HG03457 (cell line): Measurements from ENCODE around the gene MED25.

Source experiments
- ATAC-seq: cut with Tn5 transposase; IDR thresholded peaks from one replicate; pipeline ENCODE4 v1.9.1; 2021; ENCODE audit warnings: moderate number of reproducible peaks; ENCODE audit not compliant: unreplicated experiment

Gene MED25

GRCh38 chr19:49817964-49818648 lies at the start of gene MED25:
MED25 (plus strand) TSS chr19:49818289; CDS start chr19:49818342, 53 bp downstream.
- ATAC-seq = peak; percentile 51

GRCh38 chr19:49770529-49770928 lies 47.6 kb upstream of the MED25 start:
- ATAC-seq = no peak

GRCh38 chr19:49771674-49772139 lies 46.4 kb upstream of the MED25 start:
- ATAC-seq = no peak

DNA sequence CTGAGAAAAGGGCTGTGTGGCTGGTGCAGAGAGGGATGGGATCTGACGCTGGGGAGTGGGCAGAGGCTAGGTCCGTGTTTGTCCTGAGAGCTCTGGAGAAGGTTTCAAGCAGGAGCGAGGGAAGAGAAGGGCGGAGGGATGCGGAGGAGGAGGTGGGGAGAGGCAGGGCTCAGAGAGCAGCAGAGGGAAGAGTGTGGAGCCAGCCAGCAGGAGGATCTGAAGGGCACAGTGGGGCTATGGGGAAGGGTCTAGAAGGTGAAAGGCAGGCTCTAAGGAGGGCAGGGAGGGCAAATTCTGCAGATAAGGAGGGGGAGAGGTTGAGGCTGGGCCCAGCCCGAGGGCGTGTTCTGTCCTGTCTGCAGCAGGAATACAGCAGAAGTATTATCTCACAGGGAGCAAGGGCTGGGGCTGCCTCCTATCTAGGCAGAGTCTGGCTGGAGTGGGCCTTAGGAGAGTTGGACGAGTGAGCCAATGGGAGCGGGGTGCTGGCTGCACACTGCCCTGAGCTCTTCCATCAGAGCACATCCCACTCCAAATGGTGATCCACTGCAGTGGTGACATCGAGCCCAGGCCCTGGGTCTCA lies 45.1 kb upstream of the MED25 start:
- ATAC-seq = no peak

DNA sequence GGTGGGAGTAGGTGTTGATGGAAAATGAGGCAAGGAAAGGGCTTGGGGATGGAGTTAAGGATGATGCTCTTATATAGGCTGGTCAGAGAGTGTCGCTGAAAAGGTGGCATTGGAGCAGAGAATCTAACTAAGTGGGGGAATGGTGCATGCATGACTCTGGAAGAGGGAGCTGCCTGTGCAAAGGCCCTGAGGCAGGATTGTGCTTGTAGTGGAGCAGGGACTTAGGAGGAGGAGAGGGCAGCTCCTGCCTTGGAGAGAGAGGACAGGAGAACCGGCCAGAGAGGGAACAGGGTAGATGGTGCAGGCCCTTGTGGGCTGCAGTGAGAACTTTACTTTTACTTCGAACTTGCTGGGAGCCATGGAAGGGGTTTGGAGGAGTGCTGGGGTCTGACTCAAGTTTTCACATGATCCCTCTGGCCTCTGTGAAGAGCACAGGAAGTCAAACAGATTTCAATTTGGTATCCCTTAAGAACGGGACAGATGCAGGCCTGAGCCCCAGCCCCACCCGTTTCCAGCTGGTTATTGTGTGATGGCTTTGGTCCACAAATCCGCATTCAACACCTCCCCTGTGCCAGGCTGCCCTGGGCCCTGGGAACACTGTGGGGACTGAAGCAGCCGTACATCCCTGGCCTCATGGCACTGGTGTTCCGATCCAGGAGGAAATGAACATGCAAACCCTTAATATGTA lies 44.3 kb upstream of the MED25 start:
- no peak for ATAC-seq

DNA sequence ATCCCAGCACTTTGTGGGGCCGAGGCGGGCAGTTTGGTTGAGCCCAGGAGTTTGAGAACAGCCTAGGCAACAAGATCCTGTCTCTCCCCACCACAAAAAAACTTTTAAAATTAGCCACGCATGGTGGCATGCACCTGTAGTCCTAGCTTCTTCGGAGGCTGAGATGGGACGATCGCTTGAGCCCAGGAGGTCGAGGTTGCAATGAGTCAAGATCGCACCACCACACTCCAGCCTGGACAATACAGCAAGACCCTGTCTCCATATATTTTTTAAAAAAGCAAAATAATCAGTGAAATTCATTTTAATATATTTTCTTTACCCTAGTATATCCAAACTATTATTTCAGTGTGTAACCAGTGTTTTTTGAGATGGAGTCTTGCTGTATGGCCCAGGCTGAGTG lies 43.1 kb upstream of the MED25 start:
- no peak for ATAC-seq

GRCh38 chr19:49775742-49776370 lies 42.2 kb upstream of the MED25 start:
- ATAC-seq = no peak

GRCh38 chr19:49776371-49776764 lies 41.7 kb upstream of the MED25 start:
- ATAC-seq = no peak

DNA sequence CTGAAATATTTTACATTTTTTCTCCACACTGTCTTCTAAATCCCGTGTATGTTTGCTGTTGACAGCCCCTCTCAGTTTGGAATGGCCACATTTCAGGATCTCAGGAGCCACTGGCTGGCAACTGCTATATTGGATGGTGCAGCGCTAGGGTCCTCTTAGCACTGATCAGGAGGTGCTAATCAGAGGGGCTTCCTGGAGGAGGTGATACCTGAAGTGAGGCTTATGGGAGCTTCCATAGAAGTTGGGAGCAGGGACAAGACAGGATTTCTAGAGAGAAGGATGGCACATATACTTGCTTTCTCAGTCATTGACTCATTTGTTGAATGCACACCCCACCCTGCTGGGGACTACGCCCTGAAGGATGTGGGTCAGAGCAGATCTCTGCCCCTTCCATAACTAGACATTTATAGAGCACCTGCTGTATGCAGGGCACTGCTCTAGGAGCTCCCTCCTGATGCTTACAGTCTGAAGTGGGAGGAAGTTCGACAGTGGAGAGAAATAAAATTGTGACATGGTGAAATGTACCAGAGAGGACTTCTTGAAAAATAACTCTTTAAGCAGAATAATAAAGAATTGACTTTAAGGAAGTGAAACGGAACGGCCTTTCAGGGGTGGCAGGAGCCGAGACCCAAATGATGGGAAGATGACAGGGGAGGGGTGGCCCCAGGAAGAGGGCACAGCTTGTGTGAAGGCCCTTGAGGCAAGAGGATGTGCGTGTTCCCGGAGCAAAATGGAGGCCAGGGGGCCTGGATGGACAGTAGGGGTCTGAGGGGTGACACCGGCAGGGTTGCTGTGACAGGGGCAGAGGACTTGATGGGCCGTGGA lies 38.1 kb upstream of the MED25 start:
- ATAC-seq = no peak

DNA sequence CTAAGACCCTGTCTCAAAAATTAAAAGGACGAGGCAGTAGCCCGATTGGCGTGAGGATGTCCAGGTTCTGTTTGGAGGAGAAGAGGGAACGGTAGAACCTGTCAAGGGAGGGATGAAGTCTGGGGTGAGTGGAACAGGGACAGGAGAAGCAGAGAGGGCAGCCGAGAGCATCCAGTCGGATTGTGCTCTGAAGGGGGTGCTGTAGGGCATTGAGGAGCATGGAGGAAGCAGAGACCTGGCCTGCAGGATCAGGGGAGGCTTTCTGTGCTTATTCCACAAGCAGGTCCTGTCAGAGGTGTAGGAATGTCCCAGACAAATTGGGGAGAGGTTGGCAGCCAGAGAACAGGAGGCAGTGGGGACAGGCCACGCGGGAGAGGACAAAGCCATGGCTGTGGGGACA lies 37.2 kb upstream of the MED25 start:
- ATAC-seq = no peak

DNA sequence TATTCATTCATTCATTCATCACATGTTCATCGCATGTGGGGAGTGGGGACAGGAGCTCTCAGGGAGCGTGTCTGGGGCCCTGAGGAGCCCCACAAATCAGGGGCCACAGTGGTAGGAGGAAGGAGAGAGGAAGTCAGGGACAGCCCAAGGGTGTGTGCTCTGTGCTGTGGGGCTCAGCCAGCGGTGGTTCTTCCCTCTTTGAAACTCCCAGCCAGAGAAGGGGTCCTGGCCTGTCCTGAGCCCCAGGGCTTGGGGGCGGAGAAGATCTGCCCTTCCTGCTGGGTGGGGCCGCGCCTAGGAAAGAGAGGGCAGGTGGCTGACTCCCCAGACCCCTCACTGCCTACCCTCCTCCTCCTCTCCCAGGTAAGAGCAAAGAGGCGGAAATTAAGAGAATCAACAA lies 36.7 kb upstream of the MED25 start:
- no peak for ATAC-seq

GRCh38 chr19:49782515-49782914 lies 35.6 kb upstream of the MED25 start:
- ATAC-seq = no peak

DNA sequence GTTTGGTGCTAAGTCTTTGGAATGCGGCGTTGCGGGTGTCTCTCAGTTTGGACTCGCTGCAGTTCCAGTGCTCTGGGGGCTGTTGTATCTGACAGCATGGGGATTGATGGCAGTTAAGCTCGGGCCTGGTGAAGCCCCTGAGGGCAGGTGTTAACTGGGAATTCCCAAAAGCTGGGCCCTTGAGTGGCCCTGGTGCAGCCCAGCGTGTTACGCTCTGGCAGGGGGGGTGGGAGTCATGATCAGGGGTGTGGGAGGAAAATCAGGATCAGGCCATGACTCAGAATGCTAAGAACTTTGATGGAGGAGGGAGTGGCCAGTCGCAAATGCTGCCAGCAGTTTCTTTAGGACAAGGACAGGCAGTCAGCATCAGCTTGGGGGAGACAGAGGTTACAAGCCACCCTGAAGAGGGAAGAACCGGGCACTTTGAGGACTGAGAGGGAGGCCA lies 31.7 kb upstream of the MED25 start:
- no peak for ATAC-seq

GRCh38 chr19:49787746-49788145 lies 30.3 kb upstream of the MED25 start:
- ATAC-seq = no peak

DNA sequence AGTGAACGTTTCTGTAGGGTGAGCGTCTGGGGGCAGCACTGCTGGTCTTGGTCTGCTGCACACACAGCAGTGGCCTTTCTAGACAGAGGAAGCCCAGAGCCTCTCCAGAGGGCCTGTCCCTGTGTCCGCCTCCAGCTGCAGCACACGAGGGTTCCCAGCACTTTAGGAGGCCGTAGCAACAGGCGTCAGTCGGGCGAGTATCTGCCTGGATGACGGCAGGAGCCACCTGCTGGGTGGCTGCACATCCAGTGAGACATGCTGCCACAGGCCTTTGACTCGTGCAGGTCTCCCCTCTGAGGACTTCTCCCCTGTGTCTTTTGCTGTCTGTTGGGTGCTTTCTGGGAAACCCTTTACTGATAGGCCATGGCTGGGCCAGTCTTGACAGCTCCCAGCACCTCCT lies 29.2 kb upstream of the MED25 start:
- ATAC-seq = no peak

GRCh38 chr19:49790866-49791265 lies 27.2 kb upstream of the MED25 start:
- ATAC-seq = no peak

GRCh38 chr19:49791776-49792445 lies 26.2 kb upstream of the MED25 start:
- ATAC-seq = no peak

GRCh38 chr19:49792829-49793560 lies 25.1 kb upstream of the MED25 start:
- ATAC-seq = no peak

GRCh38 chr19:49793561-49793840 lies 24.6 kb upstream of the MED25 start:
- no peak for ATAC-seq

DNA sequence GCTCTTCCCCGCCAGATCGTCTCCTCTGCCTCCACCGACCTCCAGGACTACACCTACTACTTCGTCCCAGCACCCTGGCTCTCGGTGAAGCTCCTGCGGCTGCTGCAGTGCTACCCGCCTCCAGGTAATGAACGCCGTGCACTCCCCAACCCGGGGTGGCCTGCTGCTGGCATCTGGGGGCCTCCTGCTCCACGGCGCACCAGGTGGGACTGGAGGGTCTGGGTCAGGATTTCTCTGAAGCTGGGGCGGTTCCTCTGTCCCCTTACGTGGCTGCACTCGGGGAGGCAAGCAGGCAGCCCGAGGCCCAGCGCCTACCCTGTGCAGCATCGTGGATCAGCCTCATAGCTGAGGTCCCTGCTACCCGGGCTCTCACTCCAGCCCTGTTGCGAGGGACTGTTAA lies 22.5 kb upstream of the MED25 start:
- no peak for ATAC-seq
